Measurements from ENCODE around the gene RNF220. TPM values are rescaled to one million over a fixed set of nuclear protein-coding genes. Genes with fewer than 3 reads are reported as not detected.

Gene RNF220
- total RNA-seq, 1 donor: 53.2 TPM

DNA sequence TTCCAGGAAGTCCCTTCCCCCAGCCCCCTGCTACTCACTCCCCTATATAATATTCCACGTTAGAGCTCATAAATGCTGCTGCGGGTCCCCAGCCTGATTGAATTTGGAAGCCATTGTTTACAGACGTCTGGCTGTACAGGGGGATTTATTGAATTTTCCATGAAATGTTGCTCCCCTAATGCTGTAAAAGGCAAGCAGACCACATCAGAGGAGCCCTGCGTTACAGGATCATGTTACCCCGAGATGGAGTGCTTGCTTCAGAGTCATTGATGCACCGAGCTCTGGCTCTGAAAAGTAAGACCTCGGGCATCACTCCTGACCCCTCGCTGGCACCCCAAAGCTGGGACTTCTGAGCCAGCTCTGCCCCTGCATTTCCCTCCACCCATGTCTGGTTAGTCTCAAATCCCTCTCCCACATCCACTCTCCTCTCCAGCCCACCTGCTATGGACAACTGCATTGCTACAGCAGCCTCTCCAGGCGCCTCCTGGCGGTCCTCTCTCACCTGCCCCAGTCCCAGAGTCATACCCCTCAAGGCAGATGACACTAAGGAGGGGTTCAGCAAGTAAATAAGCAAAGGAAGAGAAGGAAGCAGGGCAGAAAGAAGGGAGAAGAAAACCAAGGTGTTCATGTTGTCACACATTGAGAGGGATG is 141.5 kb downstream of the RNF220 start:
- H3K9me3 ChIP-seq (ENCODE audit: low read depth, low read length): no peaks in the 10 kb centered on the region
- H3K79me2 ChIP-seq (ENCODE audit: insufficient read depth, low read length): no peaks in the 10 kb centered on the region
- peak; percentile 27 for DNase-seq (ENCODE audit: insufficient read length, low spot score, missing footprints)
- H3K4me1 ChIP-seq (ENCODE audit: insufficient read depth, low read length): no peaks in the 10 kb centered on the region
- no peak overlapping the region for H3K4me2 ChIP-seq (ENCODE audit: insufficient read depth, low read length)
- no peaks in the 10 kb centered on the region for H3K36me3 ChIP-seq (ENCODE audit: insufficient read depth, low read length)
- TF ChIP-seq, protein P1, sequence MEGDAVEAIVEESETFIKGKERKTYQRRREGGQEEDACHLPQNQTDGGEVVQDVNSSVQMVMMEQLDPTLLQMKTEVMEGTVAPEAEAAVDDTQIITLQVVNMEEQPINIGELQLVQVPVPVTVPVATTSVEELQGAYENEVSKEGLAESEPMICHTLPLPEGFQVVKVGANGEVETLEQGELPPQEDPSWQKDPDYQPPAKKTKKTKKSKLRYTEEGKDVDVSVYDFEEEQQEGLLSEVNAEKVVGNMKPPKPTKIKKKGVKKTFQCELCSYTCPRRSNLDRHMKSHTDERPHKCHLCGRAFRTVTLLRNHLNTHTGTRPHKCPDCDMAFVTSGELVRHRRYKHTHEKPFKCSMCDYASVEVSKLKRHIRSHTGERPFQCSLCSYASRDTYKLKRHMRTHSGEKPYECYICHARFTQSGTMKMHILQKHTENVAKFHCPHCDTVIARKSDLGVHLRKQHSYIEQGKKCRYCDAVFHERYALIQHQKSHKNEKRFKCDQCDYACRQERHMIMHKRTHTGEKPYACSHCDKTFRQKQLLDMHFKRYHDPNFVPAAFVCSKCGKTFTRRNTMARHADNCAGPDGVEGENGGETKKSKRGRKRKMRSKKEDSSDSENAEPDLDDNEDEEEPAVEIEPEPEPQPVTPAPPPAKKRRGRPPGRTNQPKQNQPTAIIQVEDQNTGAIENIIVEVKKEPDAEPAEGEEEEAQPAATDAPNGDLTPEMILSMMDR (IDR thresholded peaks at IDR 0.05; ENCODE audit: extremely low read depth, low read depth, low read length): no peak
- no peak overlapping the region for H2AFZ ChIP-seq (ENCODE audit: low read length)
- no peak overlapping the region for H3K4me3 ChIP-seq (ENCODE audit: insufficient read depth, low read length)
- no peak overlapping the region for H3K27ac ChIP-seq (ENCODE audit: low read depth, low read length)
- H4K20me1 ChIP-seq (ENCODE audit: insufficient read depth, low read length): no peaks in the 10 kb centered on the region
- peaks cover 70% of the 10 kb centered on the region for H3K27me3 ChIP-seq (ENCODE audit: insufficient read depth, low read length)

GRCh38 chr1:44547361-44547760 is 142.3 kb downstream of the RNF220 start:
- Histone ChIP-seq H3K36me3 (ENCODE audit: insufficient read depth, low read length) (no peaks in the 10 kb centered on the region), H3K9me3 (ENCODE audit: low read depth, low read length) (no peaks in the 10 kb centered on the region), H3K4me1 (ENCODE audit: insufficient read depth, low read length) (no peaks in the 10 kb centered on the region), H3K79me2 (ENCODE audit: insufficient read depth, low read length) (no peaks in the 10 kb centered on the region), H3K4me2 (ENCODE audit: insufficient read depth, low read length) (no peak overlapping the region), H4K20me1 (ENCODE audit: insufficient read depth, low read length) (no peaks in the 10 kb centered on the region), H3K27me3 (ENCODE audit: insufficient read depth, low read length) (peaks cover 62% of the 10 kb centered on the region), H3K4me3 (ENCODE audit: insufficient read depth, low read length) (no peak overlapping the region), H2AFZ (ENCODE audit: low read length) (no peak overlapping the region), H3K27ac (ENCODE audit: low read depth, low read length) (no peak overlapping the region)
- TF ChIP-seq, protein P1 (IDR thresholded peaks at IDR 0.05; ENCODE audit: extremely low read depth, low read depth, low read length): no peak
- no peak for DNase-seq (ENCODE audit: insufficient read length, low spot score, missing footprints)

DNA sequence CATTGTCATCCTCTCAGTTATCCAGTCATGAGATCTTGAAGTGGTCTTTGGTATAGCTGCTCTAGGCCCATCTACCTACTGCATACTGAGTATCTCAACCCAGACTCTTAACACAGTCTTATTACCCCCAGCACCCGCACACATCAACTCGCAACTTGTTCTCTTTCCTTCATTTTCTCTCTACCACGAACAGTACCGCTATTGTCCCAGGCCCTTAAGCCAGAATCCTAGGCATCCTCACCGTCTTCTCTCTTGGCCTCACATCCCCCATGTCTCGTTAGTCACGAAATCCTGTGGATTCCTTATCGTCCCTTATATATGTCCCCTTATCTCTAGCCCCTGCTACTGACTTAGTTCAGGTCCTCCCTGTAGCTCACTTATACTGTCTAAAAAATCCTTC is 142.8 kb downstream of the RNF220 start:
- Histone ChIP-seq H3K9me3 (ENCODE audit: low read depth, low read length) (no peaks in the 10 kb centered on the region), H3K27me3 (ENCODE audit: insufficient read depth, low read length) (peaks cover 57% of the 10 kb centered on the region)

GRCh38 chr1:44549510-44549909 is 144.5 kb downstream of the RNF220 start:
- no peaks in the 10 kb centered on the region for H3K79me2 ChIP-seq (ENCODE audit: insufficient read depth, low read length)
- no peaks in the 10 kb centered on the region for H4K20me1 ChIP-seq (ENCODE audit: insufficient read depth, low read length)
- TF ChIP-seq, protein P1 (IDR thresholded peaks at IDR 0.05; ENCODE audit: extremely low read depth, low read depth, low read length): no peak
- no peak overlapping the region for H3K4me2 ChIP-seq (ENCODE audit: insufficient read depth, low read length)
- H3K4me3 ChIP-seq (ENCODE audit: insufficient read depth, low read length): no peak overlapping the region
- no peak overlapping the region for H3K27ac ChIP-seq (ENCODE audit: low read depth, low read length)
- no peaks in the 10 kb centered on the region for H3K9me3 ChIP-seq (ENCODE audit: low read depth, low read length)
- H2AFZ ChIP-seq (ENCODE audit: low read length): no peak overlapping the region
- peak; percentile 19 for DNase-seq (ENCODE audit: insufficient read length, low spot score, missing footprints)
- peaks cover 9% of the 10 kb centered on the region for H3K4me1 ChIP-seq (ENCODE audit: insufficient read depth, low read length)
- H3K27me3 ChIP-seq (ENCODE audit: insufficient read depth, low read length): peaks cover 43% of the 10 kb centered on the region
- no peaks in the 10 kb centered on the region for H3K36me3 ChIP-seq (ENCODE audit: insufficient read depth, low read length)

More for the DNA sequence above, 142.8 kb downstream of the RNF220 start:
- peak; percentile 29 for DNase-seq (ENCODE audit: insufficient read length, low spot score, missing footprints)
- Histone ChIP-seq H3K27ac (ENCODE audit: low read depth, low read length) (no peak overlapping the region), H2AFZ (ENCODE audit: low read length) (no peak overlapping the region), H3K4me3 (ENCODE audit: insufficient read depth, low read length) (no peak overlapping the region), H4K20me1 (ENCODE audit: insufficient read depth, low read length) (no peaks in the 10 kb centered on the region), H3K36me3 (ENCODE audit: insufficient read depth, low read length) (no peaks in the 10 kb centered on the region), H3K4me2 (ENCODE audit: insufficient read depth, low read length) (no peak overlapping the region), H3K79me2 (ENCODE audit: insufficient read depth, low read length) (no peaks in the 10 kb centered on the region), H3K4me1 (ENCODE audit: insufficient read depth, low read length) (no peaks in the 10 kb centered on the region)
- TF ChIP-seq, protein P1 (IDR thresholded peaks at IDR 0.05; ENCODE audit: extremely low read depth, low read depth, low read length): no peak

All from osteoblast (primary cell).